ENCODE results near the gene TRIM56. TPM values are rescaled to one million over a fixed set of nuclear protein-coding genes. Genes with fewer than 3 reads are reported as not detected.
"Not testable (repeated sequence)": the region's sequence is repeated elsewhere in the genome, so short reads cannot be mapped to it uniquely, and the experiment has no call there.

TRIM56 gene
- total and polyA plus RNA-seq, 4 donors, result 9.4 to 58.3 (median 36.7) TPM

- Histone ChIP-seq H3K4me1 (ENCODE audit: control insufficient read depth in 1 of 2, insufficient read depth in 2 of 2, low read length in 2 of 2) (no peaks in the 10 kb centered on the region), H3K27ac (ENCODE audit: low read depth in 1 of 2, low read length in 2 of 2) (peak overlapping the region in 1 of 2 donors; percentile 6), H3K9me3 (ENCODE audit: control insufficient read depth, low read length) (no peaks in the 10 kb centered on the region), H3K4me3 (ENCODE audit: low read length in 2 of 2) (peak overlapping the region; percentile 40 to 62), H3K36me3 (ENCODE audit: control insufficient read depth in 1 of 2, insufficient read depth in 2 of 2, low read length in 1 of 2) (peaks cover 0 to 6% of the 10 kb centered on the region in 2 donors), H3K27me3 (ENCODE audit: control insufficient read depth in 1 of 2, insufficient read depth in 2 of 2, low read length in 1 of 2) (no peaks in the 10 kb centered on the region)
- no peak for DNase-seq
- 32 to 47% methylated on average over 14 of the region's 14 CpGs for WGBS, 2 donors
- intact Hi-C loops (cut with DNase I), result no loop called here
- no peak for ATAC-seq (ENCODE audit: low FRiP score)
Observed at GRCh38 chr7:101128040-101128834, 43.0 kb downstream of the TRIM56 start.

GRCh38 chr7:101129603-101130117, 44.4 kb downstream of the TRIM56 start:
- H3K27me3 ChIP-seq (ENCODE audit: control insufficient read depth in 1 of 2, insufficient read depth in 2 of 2, low read length in 1 of 2), result no peaks in the 10 kb centered on the region
- 88 to 93% methylated on average over 3 of the region's 3 CpGs for WGBS, 2 donors
- intact Hi-C loops (cut with DNase I), result loop anchor here in 1 of 2 donors (5.0 kb wide), 1 partner anchor 32 kb away; no protein-coding TSS in a partner anchor
- peaks cover 0 to 6% of the 10 kb centered on the region in 2 donors for H3K36me3 ChIP-seq (ENCODE audit: control insufficient read depth in 1 of 2, insufficient read depth in 2 of 2, low read length in 1 of 2)
- peak overlapping the region in 1 of 2 donors; percentile 45 for H3K27ac ChIP-seq (ENCODE audit: low read depth in 1 of 2, low read length in 2 of 2)
- DNase-seq (no peak), ATAC-seq (ENCODE audit: low FRiP score) (no peak)
- no peaks in the 10 kb centered on the region for H3K4me1 ChIP-seq (ENCODE audit: control insufficient read depth in 1 of 2, insufficient read depth in 2 of 2, low read length in 2 of 2)
- H3K4me3 ChIP-seq (ENCODE audit: low read length in 2 of 2), result no peak overlapping the region
- no peaks in the 10 kb centered on the region for H3K9me3 ChIP-seq (ENCODE audit: control insufficient read depth, low read length)

DNA sequence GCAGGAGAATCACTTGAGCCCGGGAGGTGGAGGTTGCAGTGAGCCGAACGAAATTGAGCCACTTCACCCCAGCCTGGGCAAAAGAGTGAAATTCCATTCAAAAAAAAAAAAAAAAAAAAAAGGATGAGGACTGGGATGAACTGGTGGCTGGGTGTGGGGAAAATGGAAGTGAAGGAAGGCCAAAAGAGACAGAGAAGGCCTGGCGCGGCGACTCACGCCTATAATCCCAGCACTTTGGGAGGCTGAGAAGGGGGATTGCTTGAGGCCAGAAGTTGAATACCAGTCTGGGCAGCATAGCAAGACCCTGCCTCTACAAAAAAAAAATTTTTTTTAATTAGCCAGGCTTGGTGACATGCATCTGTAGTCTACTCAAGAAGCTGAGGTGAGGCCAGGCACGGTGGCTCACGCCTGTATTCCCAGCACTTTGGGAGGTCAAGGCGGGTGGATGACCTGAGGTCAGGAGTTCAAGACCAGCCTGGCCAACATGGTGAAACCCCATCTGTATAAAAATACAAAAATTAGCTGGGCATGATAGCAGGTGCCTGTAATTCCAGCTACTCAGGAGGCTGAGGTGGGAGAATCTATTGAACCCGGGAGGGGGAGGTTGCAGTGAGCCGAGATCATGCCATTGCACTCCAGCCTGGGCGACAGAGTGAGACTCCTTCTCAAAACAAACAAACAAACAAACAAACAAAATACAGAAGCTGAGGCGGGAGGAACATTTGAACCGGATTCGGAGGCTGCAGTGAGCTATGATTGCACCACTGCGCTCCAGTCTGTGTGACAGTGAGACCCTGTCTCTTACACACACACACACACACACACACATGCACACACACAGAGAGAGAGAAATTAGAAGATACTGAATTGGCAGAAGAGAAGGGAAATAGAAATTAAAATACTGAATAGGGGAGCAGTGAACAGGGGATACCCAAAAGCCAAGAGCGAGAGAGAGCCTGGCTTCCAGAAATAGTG, 47.6 kb downstream of the TRIM56 start:
- H3K36me3 ChIP-seq (ENCODE audit: control insufficient read depth in 1 of 2, insufficient read depth in 2 of 2, low read length in 1 of 2), result peaks cover 0 to 15% of the 10 kb centered on the region in 2 donors
- H3K9me3 ChIP-seq (ENCODE audit: control insufficient read depth, low read length); ATAC-seq (ENCODE audit: low FRiP score); H3K27me3 ChIP-seq (ENCODE audit: control insufficient read depth in 1 of 2, insufficient read depth in 2 of 2, low read length in 1 of 2); H3K4me3 ChIP-seq (ENCODE audit: low read length in 2 of 2); H3K4me1 ChIP-seq (ENCODE audit: control insufficient read depth in 1 of 2, insufficient read depth in 2 of 2, low read length in 2 of 2): not testable (repeated sequence)
- DNase-seq, result peak in 1 of 2 donors; percentile 55
- WGBS, 2 donors, result 74 to 83% methylated on average over 18 of the region's 18 CpGs
- intact Hi-C loops (cut with DNase I), result loop anchor here in 1 of 2 donors (5.0 kb wide), 1 partner anchor 36 kb away; no protein-coding TSS in a partner anchor
- H3K27ac ChIP-seq (ENCODE audit: low read depth in 1 of 2, low read length in 2 of 2), result peak overlapping the region in 1 of 2 donors; percentile 4

DNA sequence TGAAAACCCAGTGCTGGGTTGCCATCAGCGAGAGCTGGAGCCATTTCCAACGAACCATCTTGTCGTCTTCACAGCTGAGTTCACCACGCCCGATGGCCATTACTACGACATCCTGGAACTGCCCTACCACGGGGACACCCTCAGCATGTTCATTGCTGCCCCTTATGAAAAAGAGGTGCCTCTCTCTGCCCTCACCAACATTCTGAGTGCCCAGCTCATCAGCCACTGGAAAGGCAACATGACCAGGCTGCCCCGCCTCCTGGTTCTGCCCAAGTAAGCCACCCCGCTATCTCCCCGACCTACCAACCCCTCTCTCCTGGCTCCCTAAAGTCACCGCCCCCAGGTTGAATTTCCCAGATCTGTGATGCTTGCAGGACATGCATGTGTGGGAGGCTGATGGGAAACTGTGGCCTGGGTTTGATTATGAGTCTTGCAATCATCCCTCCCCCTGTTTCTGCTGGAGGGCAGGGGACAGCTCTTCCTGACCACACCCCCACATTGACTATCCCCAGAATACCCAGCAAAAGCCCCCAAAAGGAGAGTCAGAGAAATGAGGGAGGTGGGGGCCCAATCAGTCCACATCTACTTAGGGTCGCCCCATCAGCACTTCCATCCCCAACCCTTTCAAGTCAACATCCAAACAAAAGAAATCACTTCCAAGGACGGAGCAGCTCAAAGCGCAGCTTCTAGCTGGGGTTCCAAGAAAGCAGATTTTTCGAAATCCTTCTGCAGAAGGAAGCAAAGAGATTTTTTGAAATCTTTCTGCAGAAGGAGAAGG, 48.5 kb downstream of the TRIM56 start:
- intact Hi-C loops (cut with DNase I), result loop anchor here in 1 of 2 donors (5.0 kb wide), 1 partner anchor 37 kb away; no protein-coding TSS in a partner anchor
- 75 to 77% methylated on average over 15 of the region's 15 CpGs for WGBS, 2 donors
- H3K4me1 ChIP-seq (ENCODE audit: control insufficient read depth in 1 of 2, insufficient read depth in 2 of 2, low read length in 2 of 2), result no peaks in the 10 kb centered on the region

GRCh38 chr7:101134399-101134980, 49.2 kb downstream of the TRIM56 start:
- Histone ChIP-seq H3K4me1 (ENCODE audit: control insufficient read depth in 1 of 2, insufficient read depth in 2 of 2, low read length in 2 of 2) (no peaks in the 10 kb centered on the region), H3K36me3 (ENCODE audit: control insufficient read depth in 1 of 2, insufficient read depth in 2 of 2, low read length in 1 of 2) (peaks cover 0 to 15% of the 10 kb centered on the region in 2 donors), H3K4me3 (ENCODE audit: low read length in 2 of 2) (no peak overlapping the region), H3K27me3 (ENCODE audit: control insufficient read depth in 1 of 2, insufficient read depth in 2 of 2, low read length in 1 of 2) (no peaks in the 10 kb centered on the region), H3K27ac (ENCODE audit: low read depth in 1 of 2, low read length in 2 of 2) (no peak overlapping the region), H3K9me3 (ENCODE audit: control insufficient read depth, low read length) (no peaks in the 10 kb centered on the region)
- 87 to 88% methylated on average over 6 of the region's 6 CpGs for WGBS, 2 donors
- ATAC-seq (ENCODE audit: low FRiP score) (no peak), DNase-seq (no peak)
- intact Hi-C loops (cut with DNase I), result loop anchor here in 1 of 2 donors (5.0 kb wide), 1 partner anchor 37 kb away; no protein-coding TSS in a partner anchor

More for the DNA sequence above, 48.5 kb downstream of the TRIM56 start:
- Histone ChIP-seq H3K27me3 (ENCODE audit: control insufficient read depth in 1 of 2, insufficient read depth in 2 of 2, low read length in 1 of 2) (no peaks in the 10 kb centered on the region), H3K9me3 (ENCODE audit: control insufficient read depth, low read length) (no peaks in the 10 kb centered on the region), H3K27ac (ENCODE audit: low read depth in 1 of 2, low read length in 2 of 2) (peak overlapping the region in 1 of 2 donors; percentile 4), H3K36me3 (ENCODE audit: control insufficient read depth in 1 of 2, insufficient read depth in 2 of 2, low read length in 1 of 2) (peaks cover 0 to 15% of the 10 kb centered on the region in 2 donors), H3K4me3 (ENCODE audit: low read length in 2 of 2) (no peak overlapping the region)
- ATAC-seq (ENCODE audit: low FRiP score) (no peak), DNase-seq (no peak)

DNA sequence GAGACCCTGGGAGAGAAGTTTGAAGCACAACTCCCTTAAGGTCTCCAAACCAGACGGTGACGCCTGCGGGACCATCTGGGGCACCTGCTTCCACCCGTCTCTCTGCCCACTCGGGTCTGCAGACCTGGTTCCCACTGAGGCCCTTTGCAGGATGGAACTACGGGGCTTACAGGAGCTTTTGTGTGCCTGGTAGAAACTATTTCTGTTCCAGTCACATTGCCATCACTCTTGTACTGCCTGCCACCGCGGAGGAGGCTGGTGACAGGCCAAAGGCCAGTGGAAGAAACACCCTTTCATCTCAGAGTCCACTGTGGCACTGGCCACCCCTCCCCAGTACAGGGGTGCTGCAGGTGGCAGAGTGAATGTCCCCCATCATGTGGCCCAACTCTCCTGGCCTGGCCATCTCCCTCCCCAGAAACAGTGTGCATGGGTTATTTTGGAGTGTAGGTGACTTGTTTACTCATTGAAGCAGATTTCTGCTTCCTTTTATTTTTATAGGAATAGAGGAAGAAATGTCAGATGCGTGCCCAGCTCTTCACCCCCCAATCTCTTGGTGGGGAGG, 52.5 kb downstream of the TRIM56 start:
- Histone ChIP-seq H3K27me3 (ENCODE audit: control insufficient read depth in 1 of 2, insufficient read depth in 2 of 2, low read length in 1 of 2) (no peaks in the 10 kb centered on the region), H3K36me3 (ENCODE audit: control insufficient read depth in 1 of 2, insufficient read depth in 2 of 2, low read length in 1 of 2) (peaks cover 0 to 9% of the 10 kb centered on the region in 2 donors), H3K9me3 (ENCODE audit: control insufficient read depth, low read length) (no peaks in the 10 kb centered on the region), H3K27ac (ENCODE audit: low read depth in 1 of 2, low read length in 2 of 2) (peak overlapping the region; percentile 2 to 34), H3K4me3 (ENCODE audit: low read length in 2 of 2) (no peak overlapping the region), H3K4me1 (ENCODE audit: control insufficient read depth in 1 of 2, insufficient read depth in 2 of 2, low read length in 2 of 2) (no peaks in the 10 kb centered on the region)
- 37 to 41% methylated on average over 9 of the region's 9 CpGs for WGBS, 2 donors
- intact Hi-C loops (cut with DNase I), result loop anchor here in 1 of 2 donors (2.0 kb wide), 2 partner anchors 43 to 53 kb away; partner anchors contain the start of gene TRIM56
- ATAC-seq (ENCODE audit: low FRiP score) (peak; percentile 29), DNase-seq (no peak)

DNA sequence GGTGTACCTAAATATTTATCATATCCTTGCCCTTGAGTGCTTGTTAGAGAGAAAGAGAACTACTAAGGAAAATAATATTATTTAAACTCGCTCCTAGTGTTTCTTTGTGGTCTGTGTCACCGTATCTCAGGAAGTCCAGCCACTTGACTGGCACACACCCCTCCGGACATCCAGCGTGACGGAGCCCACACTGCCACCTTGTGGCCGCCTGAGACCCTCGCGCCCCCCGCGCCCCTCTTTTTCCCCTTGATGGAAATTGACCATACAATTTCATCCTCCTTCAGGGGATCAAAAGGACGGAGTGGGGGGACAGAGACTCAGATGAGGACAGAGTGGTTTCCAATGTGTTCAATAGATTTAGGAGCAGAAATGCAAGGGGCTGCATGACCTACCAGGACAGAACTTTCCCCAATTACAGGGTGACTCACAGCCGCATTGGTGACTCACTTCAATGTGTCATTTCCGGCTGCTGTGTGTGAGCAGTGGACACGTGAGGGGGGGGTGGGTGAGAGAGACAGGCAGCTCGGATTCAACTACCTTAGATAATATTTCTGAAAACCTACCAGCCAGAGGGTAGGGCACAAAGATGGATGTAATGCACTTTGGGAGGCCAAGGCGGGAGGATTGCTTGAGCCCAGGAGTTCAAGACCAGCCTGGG, 53.1 kb downstream of the TRIM56 start:
- Histone ChIP-seq H3K27me3 (ENCODE audit: control insufficient read depth in 1 of 2, insufficient read depth in 2 of 2, low read length in 1 of 2) (no peaks in the 10 kb centered on the region), H3K4me1 (ENCODE audit: control insufficient read depth in 1 of 2, insufficient read depth in 2 of 2, low read length in 2 of 2) (no peaks in the 10 kb centered on the region), H3K4me3 (ENCODE audit: low read length in 2 of 2) (no peak overlapping the region), H3K9me3 (ENCODE audit: control insufficient read depth, low read length) (no peaks in the 10 kb centered on the region), H3K36me3 (ENCODE audit: control insufficient read depth in 1 of 2, insufficient read depth in 2 of 2, low read length in 1 of 2) (peaks cover 0 to 9% of the 10 kb centered on the region in 2 donors), H3K27ac (ENCODE audit: low read depth in 1 of 2, low read length in 2 of 2) (peak overlapping the region in 1 of 2 donors; percentile 65)
- intact Hi-C loops (cut with DNase I), result loop anchor here in 1 of 2 donors (2.0 kb wide), 2 partner anchors 44 to 54 kb away; partner anchors contain the start of gene TRIM56
- 7 to 8% methylated on average over 16 of the region's 16 CpGs for WGBS, 2 donors
- DNase-seq (peak; percentile 91 to 93), ATAC-seq (ENCODE audit: low FRiP score) (peak; percentile 91)
